ENCODE data around the gene DNAH12.

GRCh38 chr3:57309769-57310360, 234.3 kb downstream of the DNAH12 start:
- no peak for TF ChIP-seq CTCF (IDR thresholded peaks at IDR 0.05)
- no peak for TF ChIP-seq POLR2A (IDR thresholded peaks at IDR 0.05)

All from right lobe of liver (tissue), 4 donors.